Common myeloid progenitor, CD34-positive (primary cell): ENCODE data around the gene BMI1.
A peak's percentile ranks its signal among the peaks of the same experiment; 100 is the strongest.
"Not testable (repeated sequence)": the region's sequence is repeated elsewhere in the genome, so short reads cannot be mapped to it uniquely, and the experiment has no call there.

Experiments
- CTCF ChIA-PET: fragments of 350-600 bp; sonication (Branson Sonifier 250); formaldehyde crosslinking; loops from one replicate; lab custom pipeline; 2021; ENCODE audit warnings: antibody characterized with exemption; lab: Charles Lee
- POLR2A ChIA-PET: fragments of 350-600 bp; sonication (Branson Sonifier 250); formaldehyde crosslinking; loops from one replicate; lab custom pipeline; 2021; ENCODE audit warnings: antibody characterized with exemption; lab: Charles Lee
- DNase-seq, 3 donors: peaks; one replicate each; pipeline versions ENCODE4 v3.0.0 to v3.0.0-alpha.2; 2013
- H3K27ac ChIP-seq, 2 experiments: 1 replicate in 1 of 2; 2 replicates in 1 of 2; pipeline ENCODE4 v1.7.0; 2013; ENCODE audit warnings: inconsistent platforms in 2 of 2, low read length in 2 of 2, mild to moderate bottlenecking in 2 of 2, low read depth in 1 of 2, moderate library complexity in 1 of 2; ENCODE audit not compliant: severe bottlenecking in 2 of 2, insufficient read depth in 1 of 2, poor library complexity in 1 of 2
- H3K27me3 ChIP-seq, 5 experiments: replicated peaks in 2 of 5; 1 replicate in 3 of 5; 2 replicates in 2 of 5; pipeline versions ENCODE4 v1.6.1 to v1.7.0; 2013; ENCODE audit warnings: low read length in 4 of 5, mild to moderate bottlenecking in 2 of 5, moderate library complexity in 2 of 5, inconsistent platforms in 1 of 5; ENCODE audit not compliant: insufficient read depth in 5 of 5, control insufficient read depth in 4 of 5
- H3K36me3 ChIP-seq, 4 experiments: 1 replicate in 2 of 4; 2 replicates in 2 of 4; pipeline versions ENCODE4 v1.6.1 to v1.7.0; 2013; ENCODE audit warnings: low read length in 3 of 4, control low read depth in 1 of 4, mild to moderate bottlenecking in 1 of 4; ENCODE audit not compliant: control insufficient read depth in 4 of 4, insufficient read depth in 4 of 4
- H3K4me1 ChIP-seq, 4 experiments: 1 replicate in 3 of 4; 2 replicates in 1 of 4; pipeline versions ENCODE4 v1.6.1 to v1.7.1; 2013; ENCODE audit warnings: low read length in 3 of 4, mild to moderate bottlenecking in 3 of 4, control low read depth in 1 of 4, inconsistent platforms in 1 of 4, moderate library complexity in 1 of 4; ENCODE audit not compliant: control insufficient read depth in 4 of 4, insufficient read depth in 4 of 4; ENCODE audit errors: control extremely low read depth in 1 of 4
- H3K4me3 ChIP-seq, 7 experiments: 1 replicate in 4 of 7; 2 replicates in 3 of 7; pipeline versions ENCODE4 v1.5.1 to v1.7.0; 2013; ENCODE audit warnings: mild to moderate bottlenecking in 7 of 7, low read length in 6 of 7, moderate library complexity in 6 of 7, inconsistent platforms in 2 of 7, low read depth in 2 of 7, control low read depth in 1 of 7; ENCODE audit not compliant: insufficient read depth in 4 of 7, control insufficient read depth in 1 of 7; ENCODE audit errors: extremely low read depth in 1 of 7
- H3K9me3 ChIP-seq, 5 experiments: 1 replicate in 4 of 5; 2 replicates in 1 of 5; pipeline versions ENCODE4 v1.6.1 to v1.7.1; 2013; ENCODE audit warnings: low read length in 4 of 5, mild to moderate bottlenecking in 2 of 5, inconsistent platforms in 1 of 5, low read depth in 1 of 5, moderate library complexity in 1 of 5; ENCODE audit not compliant: control insufficient read depth in 4 of 5, insufficient read depth in 2 of 5; ENCODE audit errors: control extremely low read depth in 1 of 5
- WGBS: methylation state at CpG from one replicate; pipeline ENCODE4 v1.1.5; 2013; ENCODE audit not compliant: insufficient coverage; 5-methylcytosine and 5-hydroxymethylcytosine counted together

BMI1 gene

DNA sequence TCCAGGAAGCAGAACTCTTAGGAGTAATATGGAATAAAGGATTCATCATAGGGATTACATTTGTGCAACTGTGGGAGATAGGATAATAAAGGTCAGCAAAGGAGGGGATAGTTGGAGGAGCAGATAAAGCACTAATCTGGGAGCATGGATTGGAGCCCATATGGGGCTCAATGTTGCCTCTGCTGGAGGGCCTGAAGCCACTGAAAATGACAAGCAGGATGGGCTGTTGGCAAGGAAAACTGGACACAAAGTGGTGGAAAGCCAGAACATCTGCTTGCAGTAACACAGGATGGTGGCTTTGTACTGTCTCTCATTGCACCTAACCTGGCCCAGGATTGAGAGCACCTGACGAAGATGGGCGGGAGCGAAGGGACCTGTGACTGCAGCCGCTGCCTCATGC lies 19.7 kb upstream of the BMI1 start:
- DNase-seq: no peak
- CTCF ChIA-PET: no interaction called here
- POLR2A ChIA-PET: no interaction called here
- peaks cover 0 to 2% (median 0%) of the 10 kb centered on the region in 5 experiments for H3K9me3 ChIP-seq
- no peak overlapping the region for H3K27ac ChIP-seq
- no peaks in the 10 kb centered on the region for H3K4me1 ChIP-seq
- H3K4me3 ChIP-seq: no peak overlapping the region
- H3K27me3 ChIP-seq: no peaks in the 10 kb centered on the region
- no peaks in the 10 kb centered on the region for H3K36me3 ChIP-seq
- 83% methylated on average over 1 of the region's 4 CpGs for WGBS

DNA sequence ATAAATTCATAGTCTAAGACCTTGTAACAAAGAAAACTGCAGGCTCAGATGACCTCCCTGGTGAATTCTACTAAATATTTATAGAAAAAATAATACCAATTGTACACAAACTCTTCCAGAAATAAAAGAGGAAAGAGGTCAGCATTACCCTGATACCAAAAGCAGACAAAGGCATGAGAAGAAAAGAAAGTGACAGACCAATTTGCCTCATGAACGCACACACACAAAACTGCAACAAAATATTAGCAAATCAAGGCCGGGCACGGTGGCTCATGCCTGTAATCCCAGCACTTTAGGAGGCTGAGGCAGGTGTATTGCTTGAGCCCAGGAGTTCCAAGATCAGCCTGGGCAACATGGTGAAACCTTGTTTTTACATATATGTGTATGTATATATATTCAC lies 17.4 kb upstream of the BMI1 start:
- Histone ChIP-seq H3K4me3 (no peak overlapping the region), H3K36me3 (no peaks in the 10 kb centered on the region), H3K27me3 (no peaks in the 10 kb centered on the region), H3K27ac (no peak overlapping the region), H3K4me1 (no peaks in the 10 kb centered on the region), H3K9me3 (peaks cover 0 to 2% (median 0%) of the 10 kb centered on the region in 5 experiments)
- DNase-seq: no peak
- no CpG with 5 or more reads among the region's 3 CpGs for WGBS
- CTCF ChIA-PET: no interaction called here
- POLR2A ChIA-PET: no interaction called here

DNA sequence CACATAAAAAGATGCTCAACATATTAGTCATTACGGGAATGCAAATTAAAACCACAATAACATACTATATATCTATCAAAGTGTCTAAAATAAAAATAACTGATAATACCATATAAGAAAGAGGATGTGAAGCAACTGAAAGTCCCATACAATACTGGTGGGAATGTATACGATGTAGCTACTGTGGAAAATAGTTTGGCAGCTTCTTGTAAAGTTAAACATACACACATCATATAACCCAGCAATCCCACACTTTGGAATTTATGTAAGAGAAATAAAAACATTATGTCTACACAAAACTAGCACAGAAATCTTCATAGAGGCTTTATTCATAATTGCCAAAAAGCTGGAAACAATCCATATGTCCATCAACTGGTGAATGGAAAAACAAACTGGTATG lies 15.2 kb upstream of the BMI1 start:
- Histone ChIP-seq H3K27ac (no peak overlapping the region), H3K9me3 (peaks cover 0 to 2% (median 0%) of the 10 kb centered on the region in 5 experiments), H3K27me3 (no peaks in the 10 kb centered on the region), H3K36me3 (no peaks in the 10 kb centered on the region), H3K4me3 (no peak overlapping the region), H3K4me1 (no peaks in the 10 kb centered on the region)
- CTCF ChIA-PET: interaction anchor here (0.9 kb wide), 1 partner anchor 9 kb away, joined by 3 read pairs; no protein-coding TSS in a partner anchor
- WGBS: no CpG with 5 or more reads among the region's 2 CpGs
- no peak for DNase-seq
- POLR2A ChIA-PET: no interaction called here

DNA sequence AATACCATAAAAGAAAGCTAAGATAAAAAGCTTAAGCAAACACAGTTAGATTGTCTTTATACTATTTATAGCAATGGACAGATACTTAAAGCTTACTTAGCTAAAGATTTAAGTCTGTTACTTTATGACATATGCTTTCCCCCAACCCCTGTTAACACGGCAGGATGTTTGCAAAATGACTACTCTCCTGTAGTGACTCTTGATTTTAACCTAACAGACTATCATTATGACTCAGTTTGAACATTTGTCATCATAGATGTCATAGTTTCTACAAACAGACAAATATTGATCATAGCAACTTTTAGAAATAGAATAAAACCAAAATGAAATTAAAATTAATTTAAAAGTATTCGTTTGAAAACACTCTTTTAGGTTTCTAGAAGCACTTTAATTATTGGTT lies 12.5 kb upstream of the BMI1 start:
- H3K4me3 ChIP-seq: no peak overlapping the region
- peaks cover 0 to 2% (median 0%) of the 10 kb centered on the region in 5 experiments for H3K9me3 ChIP-seq
- H3K27me3 ChIP-seq: no peaks in the 10 kb centered on the region
- peaks cover 0 to 8% (median 0%) of the 10 kb centered on the region in 4 experiments for H3K4me1 ChIP-seq
- peak in 1 of 3 donors; percentile 41 for DNase-seq
- no peaks in the 10 kb centered on the region for H3K36me3 ChIP-seq
- H3K27ac ChIP-seq: no peak overlapping the region
- ChIA-PET CTCF (no interaction called here), POLR2A (no interaction called here)
- no CpG with 5 or more reads among the region's 2 CpGs for WGBS

DNA sequence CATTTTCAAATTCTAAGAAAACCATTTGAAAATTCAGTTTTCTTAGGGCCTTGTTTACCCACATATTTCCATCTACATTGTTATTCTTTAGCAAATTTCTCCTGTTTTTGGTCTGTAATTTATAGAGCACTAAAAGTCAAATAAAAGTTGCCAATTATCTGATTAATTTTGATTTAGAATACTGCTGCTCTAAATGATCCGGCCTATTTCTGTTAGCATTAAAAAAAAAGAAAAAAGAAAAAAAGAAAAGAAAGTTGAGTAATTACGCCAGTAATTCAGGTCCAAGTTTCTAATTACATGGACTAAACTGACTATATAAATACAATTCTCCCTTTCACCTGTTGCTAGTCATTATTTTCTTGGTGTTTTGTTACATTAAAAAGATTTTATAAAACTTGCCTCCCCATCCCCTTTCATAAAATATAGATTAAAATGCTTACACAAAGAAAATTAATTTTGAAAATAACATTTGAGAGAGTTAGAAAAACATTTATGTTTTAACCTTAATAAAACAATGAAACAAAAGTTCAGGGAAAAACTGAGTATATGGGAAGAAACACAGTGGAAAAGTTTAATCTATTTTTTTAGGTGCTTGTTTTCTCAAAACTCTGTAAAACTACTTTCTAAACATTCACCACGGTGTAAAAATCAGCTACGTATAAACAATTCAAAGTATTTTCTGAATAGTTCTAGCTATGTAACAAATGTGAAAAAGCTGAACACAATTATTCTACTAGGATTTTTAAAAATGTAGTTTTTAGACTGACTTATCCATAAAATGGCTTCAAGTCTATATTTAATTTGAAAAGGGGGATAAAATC lies 11.5 kb upstream of the BMI1 start:
- no peaks in the 10 kb centered on the region for H3K36me3 ChIP-seq
- no peaks in the 10 kb centered on the region for H3K27me3 ChIP-seq
- H3K4me3 ChIP-seq: no peak overlapping the region
- no peaks in the 10 kb centered on the region for H3K9me3 ChIP-seq
- DNase-seq: no peak
- CTCF ChIA-PET: interaction anchor here (1.2 kb wide), 1 partner anchor 10 kb away, joined by 3 read pairs; no protein-coding TSS in a partner anchor
- no CpG with 5 or more reads among the region's 4 CpGs for WGBS
- peaks cover 0 to 18% (median 0%) of the 10 kb centered on the region in 4 experiments for H3K4me1 ChIP-seq
- H3K27ac ChIP-seq: no peak overlapping the region
- POLR2A ChIA-PET: no interaction called here

DNA sequence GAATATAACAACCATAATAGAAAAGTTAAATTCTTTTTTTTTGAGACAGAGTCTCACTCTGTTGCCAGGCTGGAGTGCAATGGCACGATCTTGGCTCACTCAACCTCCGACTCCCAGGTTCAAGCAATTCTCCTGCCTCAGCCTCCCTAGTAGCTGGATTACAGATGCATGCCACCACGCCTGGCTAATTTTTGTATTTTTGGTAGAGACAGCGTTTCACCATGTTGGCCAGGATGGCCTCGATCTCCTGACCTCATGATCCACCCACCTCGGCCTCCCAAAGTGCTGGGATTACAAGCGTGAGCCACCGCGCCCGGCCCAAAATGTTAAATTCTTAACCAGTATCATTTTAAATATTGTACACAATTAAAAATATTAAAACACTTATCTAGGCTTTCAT lies 10.9 kb upstream of the BMI1 start:
- H3K27ac ChIP-seq, H3K27me3 ChIP-seq, DNase-seq, H3K9me3 ChIP-seq, POLR2A ChIA-PET, H3K4me3 ChIP-seq, H3K36me3 ChIP-seq: not testable (repeated sequence)
- 100% methylated on average over 5 of the region's 10 CpGs for WGBS
- peaks cover 0 to 24% (median 2%) of the 10 kb centered on the region in 4 experiments for H3K4me1 ChIP-seq
- CTCF ChIA-PET: interaction anchor here (1.2 kb wide), 1 partner anchor 10 kb away, joined by 3 read pairs; no protein-coding TSS in a partner anchor

DNA sequence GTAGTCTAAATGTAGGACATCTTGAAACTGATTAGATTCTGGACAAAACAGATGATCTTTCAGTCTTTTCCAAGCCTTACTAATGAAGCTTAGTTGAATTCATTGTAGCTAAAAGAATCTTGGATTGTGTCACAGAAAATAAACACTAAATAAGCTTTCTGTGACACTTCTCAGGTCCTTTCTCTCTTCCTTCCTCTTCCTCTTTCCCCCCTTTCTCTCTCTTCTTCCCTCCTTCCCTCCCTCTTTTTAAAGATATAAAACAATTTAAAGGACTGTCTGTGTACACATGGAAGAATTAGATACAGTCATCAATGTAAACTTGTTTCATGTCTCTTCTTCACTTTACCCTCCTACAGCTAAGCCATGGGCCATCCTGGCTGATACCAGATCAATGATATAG lies 10.0 kb upstream of the BMI1 start:
- H3K36me3 ChIP-seq: no peaks in the 10 kb centered on the region
- H3K27me3 ChIP-seq: no peaks in the 10 kb centered on the region
- no peak overlapping the region for H3K27ac ChIP-seq
- no peaks in the 10 kb centered on the region for H3K9me3 ChIP-seq
- no peak for DNase-seq
- peaks cover 0 to 31% (median 8%) of the 10 kb centered on the region in 4 experiments for H3K4me1 ChIP-seq
- CTCF ChIA-PET: no interaction called here
- POLR2A ChIA-PET: no interaction called here
- no peak overlapping the region for H3K4me3 ChIP-seq
